ENCODE measurements around the gene UBAC2. TPM values are rescaled to one million over a fixed set of nuclear protein-coding genes. Genes with fewer than 3 reads are reported as not detected.

UBAC2 gene
- total RNA-seq, 1 donor from 2014 or later, result 56.3 TPM

DNA sequence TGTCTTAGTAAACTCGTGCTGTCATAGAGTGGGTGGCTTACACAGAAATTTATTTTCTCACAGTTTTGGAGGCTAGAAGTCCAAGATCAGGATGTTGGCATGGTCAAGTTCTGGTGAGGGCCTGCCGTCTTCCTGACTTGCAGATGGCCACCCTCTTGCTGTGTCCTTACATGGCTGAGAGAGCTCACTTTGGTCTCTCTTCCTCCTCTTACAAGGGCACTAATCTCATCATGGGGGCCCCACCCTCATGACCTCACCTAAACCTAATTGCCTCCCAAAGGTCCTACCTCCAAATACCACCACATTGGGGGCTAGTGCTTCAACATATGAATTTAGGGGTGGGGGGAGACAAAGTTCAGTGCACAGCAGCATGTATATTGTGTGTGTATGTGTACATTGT, 71.8 kb downstream of the UBAC2 start:
- intact Hi-C loops (cut with micrococcal nuclease), result no loop called here
- Mint-ChIP-seq H3K4me3 (no peak overlapping the region), H3K27ac (no peak overlapping the region)

GRCh38 chr13:99273128-99273527, 72.5 kb downstream of the UBAC2 start:
- no peak for DNase-seq (ENCODE audit: low spot score)
- peaks cover 10% of the 10 kb centered on the region for H3K9me3 Mint-ChIP-seq
- peaks cover 33% of the 10 kb centered on the region for H3K36me3 Mint-ChIP-seq (ENCODE audit: low read depth)
- H3K27ac Mint-ChIP-seq, result peak overlapping the region; percentile 69
- peaks cover 73% of the 10 kb centered on the region for H3K4me1 Mint-ChIP-seq (ENCODE audit: low read depth)
- H3K27me3 Mint-ChIP-seq (ENCODE audit: insufficient read depth), result no peaks in the 10 kb centered on the region
- intact Hi-C loops (cut with micrococcal nuclease), result no loop called here
- no peak overlapping the region for H3K4me3 Mint-ChIP-seq

More for the DNA sequence above, 71.8 kb downstream of the UBAC2 start:
- H3K9me3 Mint-ChIP-seq, result peaks cover 10% of the 10 kb centered on the region
- H3K36me3 Mint-ChIP-seq (ENCODE audit: low read depth), result peaks cover 33% of the 10 kb centered on the region
- DNase-seq (ENCODE audit: low spot score), result no peak
- H3K27me3 Mint-ChIP-seq (ENCODE audit: insufficient read depth), result no peaks in the 10 kb centered on the region
- H3K4me1 Mint-ChIP-seq (ENCODE audit: low read depth), result peaks cover 67% of the 10 kb centered on the region

- Mint-ChIP-seq H3K27ac (peak overlapping the region; percentile 64), H3K36me3 (ENCODE audit: low read depth) (peaks cover 45% of the 10 kb centered on the region), H3K9me3 (peaks cover 10% of the 10 kb centered on the region), H3K27me3 (ENCODE audit: insufficient read depth) (no peaks in the 10 kb centered on the region), H3K4me3 (peak overlapping the region; percentile 5), H3K4me1 (ENCODE audit: low read depth) (peaks cover 82% of the 10 kb centered on the region)
- intact Hi-C loops (cut with micrococcal nuclease), result loop anchor here (1.0 kb wide), 1 partner anchor 12 kb away; no protein-coding TSS in a partner anchor
- no peak for DNase-seq (ENCODE audit: low spot score)
Measured at GRCh38 chr13:99275093-99275469, 74.4 kb downstream of the UBAC2 start.

GRCh38 chr13:99276706-99277105, 76.1 kb downstream of the UBAC2 start:
- intact Hi-C loops (cut with micrococcal nuclease), result no loop called here

DNA sequence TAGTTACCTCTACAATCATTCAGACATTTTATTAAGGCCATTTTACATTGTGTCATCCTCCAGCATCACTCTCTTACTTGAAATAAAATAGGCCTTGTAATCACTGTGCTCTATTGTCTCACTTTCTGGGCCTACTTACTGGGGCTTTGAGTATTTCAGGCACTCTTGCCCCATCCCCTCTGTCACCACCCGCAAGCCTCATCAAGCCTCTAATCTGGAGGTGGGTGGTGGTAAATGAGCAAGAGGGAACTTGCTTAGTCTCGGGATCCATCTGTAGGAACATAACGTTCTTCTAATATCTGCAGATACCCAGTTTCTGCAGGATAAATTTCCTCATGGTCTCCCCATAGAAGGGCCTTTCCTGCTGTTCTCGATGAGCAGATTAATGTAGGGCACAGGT, 77.0 kb downstream of the UBAC2 start:
- intact Hi-C loops (cut with micrococcal nuclease), result no loop called here
- H3K9me3 Mint-ChIP-seq, result peaks cover 2% of the 10 kb centered on the region
- H3K4me3 Mint-ChIP-seq, result no peak overlapping the region
- H3K27ac Mint-ChIP-seq, result no peak overlapping the region
- H3K36me3 Mint-ChIP-seq (ENCODE audit: low read depth), result peaks cover 42% of the 10 kb centered on the region
- peaks cover 83% of the 10 kb centered on the region for H3K4me1 Mint-ChIP-seq (ENCODE audit: low read depth)
- H3K27me3 Mint-ChIP-seq (ENCODE audit: insufficient read depth), result no peaks in the 10 kb centered on the region
- DNase-seq (ENCODE audit: low spot score), result no peak

More at GRCh38 chr13:99276706-99277105, 76.1 kb downstream of the UBAC2 start:
- peaks cover 80% of the 10 kb centered on the region for H3K4me1 Mint-ChIP-seq (ENCODE audit: low read depth)
- H3K9me3 Mint-ChIP-seq, result peaks cover 10% of the 10 kb centered on the region
- H3K4me3 Mint-ChIP-seq, result no peak overlapping the region
- H3K27ac Mint-ChIP-seq, result no peak overlapping the region
- DNase-seq (ENCODE audit: low spot score), result no peak
- H3K36me3 Mint-ChIP-seq (ENCODE audit: low read depth), result peaks cover 49% of the 10 kb centered on the region
- no peaks in the 10 kb centered on the region for H3K27me3 Mint-ChIP-seq (ENCODE audit: insufficient read depth)

DNA sequence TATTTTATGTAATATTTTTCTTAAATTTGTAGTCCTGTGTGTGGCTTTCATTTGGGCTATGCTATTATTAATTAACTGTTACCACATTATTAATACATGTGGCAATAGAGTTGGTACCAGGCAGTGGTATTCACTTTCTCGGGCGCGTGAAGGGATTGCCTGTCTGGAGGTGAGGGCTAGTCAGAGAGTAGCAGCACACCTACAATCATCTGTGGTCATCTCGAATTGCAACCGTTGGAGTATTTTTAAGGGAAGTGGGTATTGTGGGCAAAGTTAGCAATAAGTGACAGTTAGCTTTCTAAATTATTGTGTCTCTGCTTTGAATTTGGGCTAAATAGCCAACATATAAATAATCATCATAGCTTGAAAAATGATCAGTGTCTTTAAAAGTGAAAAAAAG, 77.5 kb downstream of the UBAC2 start:
- Mint-ChIP-seq H3K27me3 (ENCODE audit: insufficient read depth) (no peaks in the 10 kb centered on the region), H3K4me3 (no peak overlapping the region), H3K9me3 (no peaks in the 10 kb centered on the region), H3K27ac (no peak overlapping the region), H3K36me3 (ENCODE audit: low read depth) (peaks cover 39% of the 10 kb centered on the region), H3K4me1 (ENCODE audit: low read depth) (peaks cover 86% of the 10 kb centered on the region)
- intact Hi-C loops (cut with micrococcal nuclease), result no loop called here
- no peak for DNase-seq (ENCODE audit: low spot score)

GRCh38 chr13:99278843-99279242, 78.2 kb downstream of the UBAC2 start:
- DNase-seq (ENCODE audit: low spot score), result no peak
- H3K4me1 Mint-ChIP-seq (ENCODE audit: low read depth), result peaks cover 82% of the 10 kb centered on the region
- H3K27me3 Mint-ChIP-seq (ENCODE audit: insufficient read depth), result no peaks in the 10 kb centered on the region
- no peaks in the 10 kb centered on the region for H3K9me3 Mint-ChIP-seq
- no peak overlapping the region for H3K4me3 Mint-ChIP-seq
- intact Hi-C loops (cut with micrococcal nuclease), result no loop called here
- peaks cover 35% of the 10 kb centered on the region for H3K36me3 Mint-ChIP-seq (ENCODE audit: low read depth)
- H3K27ac Mint-ChIP-seq, result no peak overlapping the region

DNA sequence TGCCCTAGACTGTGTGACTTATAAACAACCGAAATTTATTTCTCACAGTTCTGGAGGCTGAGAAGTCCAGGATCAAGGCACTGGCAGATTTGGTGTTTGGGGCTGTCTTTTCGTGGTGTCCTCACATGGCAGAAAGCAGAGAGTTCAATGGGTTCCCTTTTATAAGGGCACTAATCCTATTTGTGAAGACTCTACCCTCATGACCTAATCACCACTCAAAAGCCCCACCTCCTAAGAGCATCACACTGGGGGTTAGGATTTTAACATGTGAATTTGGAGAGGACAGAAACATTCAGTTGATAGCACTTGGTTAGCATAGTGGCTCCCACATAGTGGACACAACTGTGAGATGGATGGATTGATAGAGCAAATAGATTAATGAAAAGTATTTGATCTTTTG, 79.0 kb downstream of the UBAC2 start:
- Mint-ChIP-seq H3K27ac (no peak overlapping the region), H3K4me1 (ENCODE audit: low read depth) (peaks cover 74% of the 10 kb centered on the region), H3K36me3 (ENCODE audit: low read depth) (peaks cover 36% of the 10 kb centered on the region), H3K27me3 (ENCODE audit: insufficient read depth) (no peaks in the 10 kb centered on the region), H3K9me3 (no peaks in the 10 kb centered on the region), H3K4me3 (no peak overlapping the region)
- DNase-seq (ENCODE audit: low spot score), result no peak
- intact Hi-C loops (cut with micrococcal nuclease), result no loop called here

GRCh38 chr13:99280166-99280565, 79.5 kb downstream of the UBAC2 start:
- Mint-ChIP-seq H3K9me3 (no peaks in the 10 kb centered on the region), H3K4me3 (no peak overlapping the region), H3K27ac (no peak overlapping the region), H3K27me3 (ENCODE audit: insufficient read depth) (no peaks in the 10 kb centered on the region), H3K36me3 (ENCODE audit: low read depth) (peaks cover 32% of the 10 kb centered on the region), H3K4me1 (ENCODE audit: low read depth) (peaks cover 69% of the 10 kb centered on the region)
- intact Hi-C loops (cut with micrococcal nuclease), result no loop called here
- DNase-seq (ENCODE audit: low spot score), result no peak

GRCh38 chr13:99281811-99282263, 81.2 kb downstream of the UBAC2 start:
- Mint-ChIP-seq H3K4me1 (ENCODE audit: low read depth) (peaks cover 64% of the 10 kb centered on the region), H3K36me3 (ENCODE audit: low read depth) (peaks cover 31% of the 10 kb centered on the region), H3K9me3 (no peaks in the 10 kb centered on the region), H3K27ac (peak overlapping the region; percentile 32), H3K27me3 (ENCODE audit: insufficient read depth) (no peaks in the 10 kb centered on the region), H3K4me3 (no peak overlapping the region)
- DNase-seq (ENCODE audit: low spot score), result no peak
- intact Hi-C loops (cut with micrococcal nuclease), result loop anchor here (1.0 kb wide), 1 partner anchor 36 kb away; no protein-coding TSS in a partner anchor

- intact Hi-C loops (cut with micrococcal nuclease), result loop anchor here (1.0 kb wide), 1 partner anchor 36 kb away; no protein-coding TSS in a partner anchor
- Mint-ChIP-seq H3K9me3 (no peaks in the 10 kb centered on the region), H3K4me3 (peak overlapping the region; percentile 8)
Measured at GRCh38 chr13:99282264-99283231, 81.9 kb downstream of the UBAC2 start.

DNA sequence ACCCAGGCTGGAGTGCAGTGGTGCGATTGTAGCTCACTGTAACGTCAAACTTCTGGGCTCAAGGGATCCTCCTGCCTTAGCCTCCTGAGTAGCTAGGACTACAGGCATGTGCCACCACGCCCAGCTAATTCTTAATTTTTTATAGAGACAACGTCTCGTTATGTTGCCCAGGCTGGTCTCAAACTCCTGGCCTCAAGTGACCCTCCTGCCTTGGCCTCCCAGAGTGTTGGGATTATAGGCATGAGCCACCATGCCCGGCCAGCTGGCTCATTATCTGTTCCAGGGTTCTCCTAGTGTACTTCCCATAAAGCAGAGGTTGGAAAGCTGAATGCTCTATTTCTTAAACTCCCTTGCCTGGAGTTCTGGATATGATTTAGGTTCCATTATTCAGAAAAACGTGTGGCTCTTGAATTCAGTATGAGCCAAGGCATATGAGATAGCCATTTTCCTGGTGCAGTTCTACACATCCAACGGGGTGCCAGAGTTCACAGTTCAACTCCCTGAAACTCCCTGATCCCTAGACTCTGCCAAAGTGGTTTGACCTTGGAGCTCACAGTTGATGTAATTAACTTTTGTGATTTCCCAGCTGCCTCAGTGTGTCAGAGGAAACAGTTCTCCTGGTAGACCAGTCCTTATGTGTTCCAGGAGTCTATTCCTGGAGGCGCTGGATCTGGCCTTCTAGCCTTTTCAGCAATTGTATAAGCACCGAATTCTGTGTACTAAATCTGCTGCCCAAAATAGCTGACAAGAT, 85.0 kb downstream of the UBAC2 start:
- peaks cover 24% of the 10 kb centered on the region for H3K36me3 Mint-ChIP-seq (ENCODE audit: low read depth)
- H3K4me3 Mint-ChIP-seq, result no peak overlapping the region
- intact Hi-C loops (cut with micrococcal nuclease), result no loop called here
- no peaks in the 10 kb centered on the region for H3K9me3 Mint-ChIP-seq
- no peaks in the 10 kb centered on the region for H3K27me3 Mint-ChIP-seq (ENCODE audit: insufficient read depth)
- H3K4me1 Mint-ChIP-seq (ENCODE audit: low read depth), result peaks cover 69% of the 10 kb centered on the region
- peak overlapping the region; percentile 25 for H3K27ac Mint-ChIP-seq
- no peak for DNase-seq (ENCODE audit: low spot score)

More at GRCh38 chr13:99282264-99283231, 81.9 kb downstream of the UBAC2 start:
- Mint-ChIP-seq H3K4me1 (ENCODE audit: low read depth) (peaks cover 66% of the 10 kb centered on the region), H3K27ac (peak overlapping the region; percentile 43), H3K27me3 (ENCODE audit: insufficient read depth) (no peaks in the 10 kb centered on the region), H3K36me3 (ENCODE audit: low read depth) (peaks cover 31% of the 10 kb centered on the region)
- no peak for DNase-seq (ENCODE audit: low spot score)

Measured in activated T-helper 1 cell treated with anti-CD3 and anti-CD28 coated beads, Interleukin-12 subunit alpha, Interleukin-12 subunit beta, Interleukin-2, Interleukin-4 antibody, amounts not matched to agents 30 ng/mL and 10 ng/mL and 1 ng/mL, durations not matched to agents 14 hours and 24 hours and 36 hours (primary cell).